H1 (cell line): ENCODE results near the gene RBMS1. TPM values are rescaled to one million over a fixed set of nuclear protein-coding genes. Genes with fewer than 3 reads are reported as not detected.

Source experiments
- CTCF ChIA-PET: fragments of 300-600 bp; sonication (Branson Sonifier 250); formaldehyde crosslinking; loops from one replicate; lab custom pipeline; 2021; ENCODE audit not compliant: partially characterized antibody; lab: Charles Lee
- POLR2A ChIA-PET: fragments of 300-600 bp; sonication (Branson Sonifier 250); formaldehyde crosslinking; loops from one replicate; lab custom pipeline; 2021; ENCODE audit warnings: inconsistent platforms; ENCODE audit not compliant: partially characterized antibody; lab: Charles Lee
- DNase-seq, 2 experiments: peaks; one replicate each; pipeline versions ENCODE4 v3.0.0 to v3.0.0-alpha.2; 2010 to 2022; ENCODE audit warnings: low spot score in 2 of 2, low read depth in 1 of 2, mixed read lengths in 1 of 2
- FAIRE-seq: peaks from 2 replicates; lab custom pipeline; 2011; peaks lifted over from hg19 to GRCh38; lab: Jason Lieb, UNC
- H2AFZ ChIP-seq: 2 replicates; pipeline ENCODE4 v1.8.1; 2012; ENCODE audit warnings: low read length, inconsistent platforms
- H2AK5ac ChIP-seq: 2 replicates; pipeline ENCODE4 v1.6.1; 2013; ENCODE audit warnings: low read depth, low read length
- H2BK120ac ChIP-seq: replicated peaks from 2 replicates; pipeline ENCODE3; 2013; ENCODE audit warnings: low read depth, low read length, inconsistent platforms
- H2BK12ac ChIP-seq: 2 replicates; pipeline ENCODE4 v1.6.1; 2013; ENCODE audit warnings: low read depth, low read length
- H2BK15ac ChIP-seq: 2 replicates; pipeline ENCODE4 v1.6.1; 2013; ENCODE audit warnings: low read length
- H2BK20ac ChIP-seq: 2 replicates; pipeline ENCODE4 v1.6.1; 2013; ENCODE audit warnings: low read length
- H2BK5ac ChIP-seq: 2 replicates; pipeline ENCODE4 v1.6.1; 2013; ENCODE audit warnings: low read depth, low read length
- H3K14ac ChIP-seq: 2 replicates; pipeline ENCODE4 v1.6.1; 2013; ENCODE audit warnings: inconsistent platforms; ENCODE audit not compliant: insufficient read length
- H3K18ac ChIP-seq: 2 replicates; pipeline ENCODE4 v1.6.1; 2013; ENCODE audit warnings: low read length; ENCODE audit errors: extremely low read depth
- H3K23ac ChIP-seq: 2 replicates; pipeline ENCODE4 v1.6.1; 2013; ENCODE audit warnings: inconsistent platforms; ENCODE audit not compliant: insufficient read length
- H3K23me2 ChIP-seq: 2 replicates; pipeline ENCODE4 v1.6.1; 2013; ENCODE audit warnings: low read depth, low read length
- H3K27ac ChIP-seq: 2 replicates; pipeline ENCODE4 v1.6.1; 2011; ENCODE audit warnings: low read depth, low read length, inconsistent platforms
- H3K27me3 ChIP-seq, 4 experiments: replicated peaks in 1 of 4; 1 replicate in 1 of 4; 2 replicates in 3 of 4; pipeline versions ENCODE4 v1.6.1 to v1.8.1; 2011 to 2013; ENCODE audit warnings: low read length in 3 of 4, mild to moderate bottlenecking in 3 of 4, inconsistent platforms in 2 of 4, mixed read lengths in 2 of 4, moderate library complexity in 1 of 4; ENCODE audit not compliant: control insufficient read depth in 3 of 4, insufficient read depth in 3 of 4; ENCODE audit errors: extremely low read depth in 1 of 4
- H3K36me3 ChIP-seq, 4 experiments: 2 replicates each; pipeline versions ENCODE4 v1.6.1 to v1.8.1; 2011 to 2013; ENCODE audit warnings: mild to moderate bottlenecking in 4 of 4, low read length in 3 of 4, moderate library complexity in 2 of 4, control low read depth in 1 of 4, inconsistent platforms in 1 of 4; ENCODE audit not compliant: insufficient read depth in 4 of 4, control insufficient read depth in 2 of 4
- H3K4ac ChIP-seq: replicated peaks from 2 replicates; pipeline ENCODE3; 2013; ENCODE audit warnings: low read length, low read depth, mixed read lengths, inconsistent platforms; ENCODE audit not compliant: insufficient read length
- H3K4me1 ChIP-seq, 4 experiments: replicated peaks in 1 of 4; 1 replicate in 1 of 4; 2 replicates in 3 of 4; pipeline versions ENCODE4 v1.6.1 to v1.8.1; 2011 to 2013; ENCODE audit warnings: low read length in 3 of 4, inconsistent platforms in 2 of 4, mixed read lengths in 1 of 4; ENCODE audit not compliant: insufficient read depth in 4 of 4, control insufficient read depth in 3 of 4
- H3K4me2 ChIP-seq, 2 experiments: 2 replicates each; pipeline versions ENCODE4 v1.6.1 to v1.8.1; 2011 to 2013; ENCODE audit warnings: low read depth in 2 of 2, low read length in 2 of 2, control low read depth in 1 of 2, inconsistent platforms in 1 of 2, mild to moderate bottlenecking in 1 of 2; ENCODE audit not compliant: insufficient read depth in 1 of 2
- H3K4me3 ChIP-seq, 4 experiments: fragments of 200-600, 300-600 bp in 1 of 4; sonication (generic), shearing (Covaris generic), sonication (Bioruptor Twin) in 1 of 4; 2 replicates each; pipeline versions ENCODE4 v1.5.1 to v1.8.1; 2011 to 2016; ENCODE audit warnings: low read length in 4 of 4, low read depth in 3 of 4, control low read depth in 2 of 4, inconsistent platforms in 2 of 4, mild to moderate bottlenecking in 2 of 4, mixed read lengths in 1 of 4, moderate library complexity in 1 of 4; ENCODE audit not compliant: insufficient read depth in 2 of 4; ENCODE audit errors: extremely low read depth in 1 of 4
- H3K56ac ChIP-seq: replicated peaks from 2 replicates; pipeline ENCODE3; 2013; ENCODE audit warnings: low read depth, mild to moderate bottlenecking, mixed read lengths, low read length, inconsistent platforms; ENCODE audit not compliant: insufficient read length
- H3K79me1 ChIP-seq: 2 replicates; pipeline ENCODE4 v1.6.1; 2013; ENCODE audit warnings: low read depth, low read length, control low read depth
- H3K79me2 ChIP-seq, 2 experiments: 2 replicates each; pipeline versions ENCODE4 v1.6.1 to v1.8.1; 2012 to 2013; ENCODE audit warnings: low read length in 2 of 2, mild to moderate bottlenecking in 2 of 2, inconsistent platforms in 1 of 2; ENCODE audit not compliant: insufficient read depth in 2 of 2, control insufficient read depth in 1 of 2
- H3K9ac ChIP-seq, 4 experiments: replicated peaks in 1 of 4; 1 replicate in 1 of 4; 2 replicates in 3 of 4; pipeline versions ENCODE4 v1.6.1 to v1.8.1; 2011 to 2013; ENCODE audit warnings: low read depth in 3 of 4, low read length in 3 of 4, control low read depth in 2 of 4, mild to moderate bottlenecking in 2 of 4, moderate library complexity in 2 of 4, inconsistent platforms in 1 of 4; ENCODE audit errors: extremely low read depth in 1 of 4
- H3K9me3 ChIP-seq, 2 experiments: 2 replicates each; pipeline versions ENCODE4 v1.6.1 to v1.8.1; 2012 to 2013; ENCODE audit warnings: mild to moderate bottlenecking in 2 of 2, moderate library complexity in 2 of 2, control low read depth in 1 of 2, inconsistent platforms in 1 of 2, low read depth in 1 of 2, low read length in 1 of 2, mixed read lengths in 1 of 2; ENCODE audit not compliant: insufficient read depth in 2 of 2
- H4K20me1 ChIP-seq, 2 experiments: replicated peaks in 1 of 2; 2 replicates each; pipeline versions ENCODE3 to v1.8.1; 2011 to 2013; ENCODE audit warnings: inconsistent platforms in 2 of 2, low read length in 2 of 2, mild to moderate bottlenecking in 1 of 2; ENCODE audit not compliant: insufficient read depth in 2 of 2, control insufficient read depth in 1 of 2
- H4K5ac ChIP-seq: 2 replicates; pipeline ENCODE4 v1.6.1; 2013; ENCODE audit warnings: low read length, low read depth, mixed read lengths, inconsistent platforms; ENCODE audit not compliant: insufficient read length
- H4K8ac ChIP-seq: 2 replicates; pipeline ENCODE4 v1.8.0; 2013; ENCODE audit warnings: mild to moderate bottlenecking, moderate library complexity, low read length, inconsistent platforms; ENCODE audit not compliant: insufficient read depth; ENCODE audit errors: extremely low read depth
- H4K91ac ChIP-seq: replicated peaks from 2 replicates; pipeline ENCODE3; 2013; ENCODE audit warnings: low read length, mixed read lengths, inconsistent platforms; ENCODE audit not compliant: insufficient read length
- SRF ChIP-seq: IDR thresholded peaks from 2 replicates; pipeline ENCODE4 v1.6.1; 2011; ENCODE audit warnings: mild to moderate bottlenecking, low read depth, low read length, moderate library complexity
- TEAD4 ChIP-seq: IDR thresholded peaks from 2 replicates; pipeline ENCODE4 v1.6.1; 2012; ENCODE audit warnings: low read depth, low read length, inconsistent platforms, mixed read lengths
- WGBS, 2 experiments: shearing (Covaris generic) in 1 of 2; methylation state at CpG; one replicate each; pipeline versions ENCODE4 v1.1.6 to v1.1.7; 2013 to 2015; ENCODE audit warnings: low lambda C conversion rate in 2 of 2, mixed read lengths in 2 of 2, inconsistent platforms in 1 of 2, low coverage in 1 of 2, missing lambda C conversion rate in 1 of 2; ENCODE audit not compliant: insufficient replicate concordance in 2 of 2, insufficient coverage in 1 of 2, insufficient read length in 1 of 2; ENCODE audit errors: extremely low coverage in 1 of 2, missing lambda C conversion rate in 1 of 2; 5-methylcytosine and 5-hydroxymethylcytosine counted together
- polyA plus RNA-seq, 7 experiments: library from polyadenylated mRNA; depleted of rRNA in 3 of 7; stranded (reverse) in 5 of 7; unstranded in 2 of 7; fragments of >200 nt in 5 of 7; fragments of 200-250 nt in 2 of 7; gene quantifications; 1 replicate in 5 of 7; 2 replicates in 1 of 7; 4 replicates in 1 of 7; pipeline versions ENCODE4 v1.2.1 to v1.2.3, GENCODE V29; 2011 to 2013; ENCODE audit warnings: missing spikeins in 2 of 7, mixed read lengths in 2 of 7
- total RNA-seq: library from RNA; stranded (reverse); fragmentation: NEBNext Ultra II Directional; extraction: Animal tissue kit (Norgen Biotek cat#: 25700); gene quantifications from 2 replicates; pipeline ENCODE4 v1.2.1, GENCODE V29; 2021

The RBMS1 gene
- total and polyA plus RNA-seq, 2 of the 8 experiments (the other 6 are each of a cell fraction or from before 2014, with no cell fraction given) = 53.7 to 60.0 TPM

- Histone ChIP-seq H2BK20ac (no peak overlapping the region), H2BK15ac (no peak overlapping the region), H3K4me1 (peaks cover 0 to 4% (median 0%) of the 10 kb centered on the region in 4 experiments; a peak in 1 of 7 replicates), H3K36me3 (peaks cover 0 to 28% (median 7%) of the 10 kb centered on the region in 4 experiments; a peak in 4 of 8 replicates), H3K27ac (no peak overlapping the region), H3K4ac (no peak overlapping the region), H2BK120ac (no peak overlapping the region), H3K79me2 (no peaks in the 10 kb centered on the region), H2AFZ (no peak overlapping the region), H3K4me2 (no peak overlapping the region), H3K56ac (no peak overlapping the region), H4K5ac (no peak overlapping the region), H3K27me3 (no peaks in the 10 kb centered on the region), H4K8ac (no peak overlapping the region), H4K20me1 (no peaks in the 10 kb centered on the region), H3K79me1 (no peaks in the 10 kb centered on the region; the same call in 1 of the 2 replicates), H3K18ac (no peak overlapping the region), H2BK12ac (no peak overlapping the region), H3K23ac (no peak overlapping the region), H4K91ac (no peak overlapping the region), H3K4me3 (no peak overlapping the region), H2BK5ac (no peak overlapping the region), H2AK5ac (no peak overlapping the region), H3K14ac (no peak overlapping the region), H3K9me3 (no peaks in the 10 kb centered on the region), H3K23me2 (no peaks in the 10 kb centered on the region), H3K9ac (no peak overlapping the region)
- DNase-seq (no peak), FAIRE-seq (no peak)
- CTCF ChIA-PET = interaction anchor here (1.2 to 1.5 kb wide), 2 partner anchors 23 to 670 kb away, joined by 3 to 5 read pairs; no protein-coding TSS in a partner anchor
- WGBS, 2 experiments = 94% methylated on average over 1 of the region's 1 CpG; no CpG with 5 or more reads in 1 of the 2 experiments
- POLR2A ChIA-PET = interaction anchor here (0.6 kb wide), 1 partner anchor 14 kb away, joined by 3 read pairs; no protein-coding TSS in a partner anchor
- no peak for TF ChIP-seq SRF
- TF ChIP-seq TEAD4 = no peak
These were observed 193.4 kb downstream of the RBMS1 start for GRCh38 chr2:160300203-160300602.
